T1000 (cell line): ENCODE measurements around the gene PRDM16.

Experiments
- DNase-seq: peaks from one replicate; lab custom pipeline; 2025; ENCODE audit warnings: mixed read lengths; lab: John Stamatoyannopoulos, UW

PRDM16 gene

DNA sequence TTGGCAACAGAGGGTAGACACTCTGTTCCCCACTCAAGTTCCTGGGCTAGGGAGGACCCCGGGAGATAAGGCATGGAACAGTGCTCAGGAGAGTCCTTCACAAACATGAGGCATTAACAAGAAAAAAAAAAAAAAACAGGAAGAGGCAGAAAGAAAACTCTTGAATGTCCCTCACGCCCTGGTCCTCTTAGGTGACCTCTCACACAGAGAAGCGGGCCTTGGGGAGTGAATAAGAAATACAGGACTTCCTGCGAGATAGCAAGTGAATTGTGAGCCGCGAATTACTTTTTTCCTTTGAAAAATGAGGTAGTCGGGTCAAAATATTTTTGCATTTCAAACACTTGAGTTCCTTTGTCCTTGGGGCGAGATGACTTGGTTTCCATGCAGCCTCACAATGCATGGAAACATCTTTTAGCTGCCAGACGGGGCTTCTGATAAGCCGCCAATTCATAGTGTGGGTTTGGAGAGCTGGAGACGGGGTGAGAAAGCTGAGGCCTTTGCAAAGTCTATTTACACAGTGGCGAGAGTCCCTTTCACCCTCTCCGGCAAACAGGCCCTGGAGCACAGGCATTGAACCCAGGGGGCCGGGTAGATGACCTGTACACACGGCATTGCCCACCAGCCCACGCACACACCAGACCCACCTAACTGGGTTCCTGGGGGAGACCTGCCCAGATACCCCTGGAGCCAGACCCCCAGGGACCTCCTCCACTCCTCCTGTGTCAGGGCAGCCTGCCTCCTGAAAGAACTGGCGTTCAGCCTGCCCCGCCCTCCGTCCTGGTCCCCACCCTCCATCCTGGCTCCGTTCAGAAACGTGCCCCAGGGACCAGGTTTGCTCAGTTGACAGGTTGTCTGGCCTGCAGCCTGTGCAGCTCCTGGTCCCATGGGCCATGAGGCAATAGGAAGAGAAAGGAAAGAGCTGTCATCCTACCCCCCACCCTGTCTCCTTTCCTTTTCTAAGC is 192.3 kb downstream of the PRDM16 start:
- no peak for DNase-seq

DNA sequence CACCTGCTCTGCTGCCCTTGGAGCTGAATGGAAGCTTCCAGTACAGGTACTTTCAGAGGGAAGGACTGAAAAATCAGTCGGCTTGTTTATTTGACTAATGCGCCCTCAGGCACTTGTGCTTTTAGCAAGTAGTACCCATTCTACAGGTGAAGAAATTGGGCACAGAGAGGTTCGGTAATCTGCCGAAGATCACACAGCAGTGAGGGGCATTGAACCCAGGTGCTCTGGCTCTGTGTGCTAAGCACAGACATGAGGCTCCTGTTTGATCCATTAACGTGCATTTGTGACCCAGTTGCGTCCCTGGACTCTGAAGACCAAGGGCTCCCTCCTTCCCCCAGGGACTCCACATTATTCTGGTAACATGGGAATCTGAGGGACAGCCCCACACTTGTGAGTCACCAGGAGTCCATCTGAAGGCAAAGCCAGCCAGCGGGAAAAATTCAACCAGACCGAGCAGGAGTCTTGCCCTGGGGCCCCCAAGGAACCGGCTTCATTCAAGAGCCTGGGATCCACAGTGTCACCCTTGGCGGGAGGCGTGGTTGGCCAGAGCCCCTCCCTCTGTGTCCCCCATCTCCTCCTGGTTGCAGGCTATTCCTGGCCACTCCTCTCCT is 193.1 kb downstream of the PRDM16 start:
- DNase-seq, result no peak

DNA sequence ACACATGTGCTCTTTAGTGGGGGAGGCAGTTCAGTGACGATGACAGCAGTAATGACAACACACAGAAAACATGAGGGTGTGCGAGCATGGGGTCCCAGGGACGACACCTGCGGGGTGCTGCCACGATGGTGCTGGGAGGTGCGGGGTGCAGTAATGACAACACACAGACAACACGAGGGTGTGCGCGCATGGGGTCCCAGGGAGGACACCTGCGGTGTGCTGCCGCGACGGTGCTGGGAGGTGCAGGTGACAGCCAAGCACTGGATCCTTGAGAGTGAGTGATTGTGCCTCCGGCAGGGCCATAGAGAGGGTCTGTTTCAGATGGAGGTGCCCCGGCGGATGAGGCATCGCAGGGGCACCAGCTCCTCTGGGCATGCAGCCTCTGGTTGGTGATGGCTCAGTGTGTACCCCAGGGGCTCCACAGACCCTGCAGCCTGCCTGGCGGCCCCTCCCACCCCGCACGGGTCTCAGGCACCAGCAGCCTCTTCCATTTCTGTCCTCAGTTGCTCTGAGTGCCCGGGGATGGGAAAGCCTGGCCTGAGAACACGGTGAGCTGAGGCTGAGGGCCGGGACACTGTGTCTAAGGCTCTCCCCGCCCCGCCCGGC is 193.8 kb downstream of the PRDM16 start:
- no peak for DNase-seq

DNA sequence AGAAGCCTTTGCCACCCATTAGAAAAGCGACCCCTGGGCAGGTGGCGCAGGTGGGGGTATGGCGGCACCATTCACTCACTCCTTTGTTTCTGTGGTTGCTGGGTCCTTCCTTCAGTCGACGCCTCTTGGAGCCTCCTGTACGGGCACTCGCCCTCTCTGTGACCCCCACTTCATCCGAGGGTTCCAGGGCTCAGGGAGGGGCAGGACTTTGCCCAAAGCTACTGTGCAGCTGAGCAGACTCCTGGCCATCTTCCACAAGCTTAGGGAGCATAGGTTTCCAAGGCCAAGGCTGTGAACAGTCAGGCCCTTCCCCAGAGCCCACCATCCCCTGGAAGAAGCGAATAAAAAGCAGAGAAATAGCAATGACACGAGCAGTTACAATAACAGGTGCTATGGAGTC is 194.8 kb downstream of the PRDM16 start:
- no peak for DNase-seq

DNA sequence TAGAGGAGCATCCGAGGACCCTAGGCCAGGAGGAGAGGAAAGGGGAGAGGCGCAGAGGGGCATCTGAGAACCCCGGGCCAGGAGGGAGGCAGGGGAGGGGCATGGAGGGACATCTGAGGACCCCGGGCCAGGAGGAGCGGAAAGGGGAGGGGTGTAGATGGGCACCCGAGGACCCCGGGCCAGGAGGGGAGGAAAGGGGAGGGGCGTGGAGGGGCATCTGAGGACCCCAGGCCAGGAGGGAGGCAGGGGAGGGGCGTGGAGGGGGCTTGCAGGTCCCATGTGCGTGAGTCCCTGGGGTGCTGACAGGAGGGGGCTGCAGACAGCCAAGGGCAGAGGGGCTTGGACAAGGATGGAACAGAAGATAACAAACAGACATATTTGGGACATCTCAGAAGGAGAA is 195.5 kb downstream of the PRDM16 start:
- no peak for DNase-seq

DNA sequence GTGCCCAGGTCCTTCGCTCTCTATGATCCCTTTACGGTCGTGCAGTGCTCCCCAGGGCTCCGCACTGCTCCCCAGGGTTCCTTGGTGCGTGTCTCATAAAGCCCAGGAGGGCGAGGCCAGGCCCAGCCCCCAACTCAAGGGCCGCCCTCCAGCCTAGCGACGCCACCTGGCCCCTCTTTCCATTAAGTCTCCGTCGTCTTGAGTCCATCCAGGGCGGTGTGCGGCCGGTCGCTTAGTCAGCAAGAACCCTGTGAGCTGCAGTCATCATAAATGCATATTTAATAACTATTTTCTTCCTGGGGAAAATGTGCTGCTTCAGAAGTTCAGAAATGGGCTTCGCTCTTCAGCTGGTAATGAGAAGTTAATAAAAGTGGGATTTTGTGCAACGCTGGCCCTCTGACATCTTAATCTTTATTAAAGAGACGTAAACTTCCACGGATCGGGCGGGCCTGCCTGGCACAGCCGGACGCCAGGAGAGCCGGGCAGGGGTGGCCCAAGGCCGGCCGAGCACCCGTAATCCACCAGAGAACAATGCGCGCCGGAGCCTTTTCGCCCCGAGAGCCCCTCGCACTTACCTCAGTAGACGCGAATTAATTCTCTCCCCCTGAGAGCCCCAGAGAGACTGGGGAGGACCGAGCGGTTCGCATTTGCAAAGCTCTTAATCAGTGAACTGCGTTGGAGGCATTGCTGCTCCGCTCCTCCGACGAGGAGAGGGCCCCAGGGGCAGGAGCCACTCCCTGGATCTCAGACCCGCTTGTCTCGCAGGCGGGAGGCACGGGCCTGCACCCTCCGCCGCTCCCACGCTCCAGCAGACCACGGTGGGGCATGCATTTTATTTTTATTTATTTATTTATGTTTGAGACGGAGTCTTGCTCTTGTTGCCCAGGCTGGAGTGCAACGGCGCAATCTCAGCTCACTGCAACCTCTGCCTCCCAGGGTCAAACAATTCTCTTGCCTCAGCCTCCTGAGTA is 197.1 kb downstream of the PRDM16 start:
- DNase-seq, result no peak

DNA sequence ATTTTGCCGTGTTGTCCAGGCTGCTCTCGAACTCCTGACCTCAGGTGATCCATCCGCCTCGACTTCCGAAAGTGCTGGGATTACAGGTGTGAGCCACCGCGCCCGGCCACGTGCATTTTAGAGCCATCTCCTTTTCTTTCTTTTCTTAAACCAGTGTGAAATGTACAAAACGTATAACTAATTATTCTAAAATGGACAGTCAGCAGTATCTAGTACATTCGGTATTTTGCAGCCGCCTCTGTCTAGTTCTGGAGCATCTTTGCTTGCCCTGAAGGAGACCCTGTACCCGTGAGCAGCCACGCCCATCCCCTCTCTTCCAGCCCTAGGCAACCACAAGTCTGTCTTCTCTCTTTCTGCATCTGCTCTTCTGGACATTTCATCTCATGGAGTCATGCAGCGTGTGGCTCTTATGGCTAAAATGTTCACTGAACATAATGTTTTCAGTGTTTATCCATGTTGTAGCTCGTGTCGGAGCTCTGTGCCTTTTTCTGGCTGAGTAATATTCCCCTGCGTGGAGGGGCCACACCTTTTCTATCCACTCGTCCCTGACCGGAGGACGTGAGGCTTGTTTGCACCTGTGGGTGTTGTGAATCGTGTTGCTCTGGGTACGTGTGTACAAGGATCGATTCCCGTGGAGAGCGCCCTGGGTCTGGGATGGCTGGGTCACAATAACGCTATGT is 198.0 kb downstream of the PRDM16 start:
- DNase-seq, result no peak

DNA sequence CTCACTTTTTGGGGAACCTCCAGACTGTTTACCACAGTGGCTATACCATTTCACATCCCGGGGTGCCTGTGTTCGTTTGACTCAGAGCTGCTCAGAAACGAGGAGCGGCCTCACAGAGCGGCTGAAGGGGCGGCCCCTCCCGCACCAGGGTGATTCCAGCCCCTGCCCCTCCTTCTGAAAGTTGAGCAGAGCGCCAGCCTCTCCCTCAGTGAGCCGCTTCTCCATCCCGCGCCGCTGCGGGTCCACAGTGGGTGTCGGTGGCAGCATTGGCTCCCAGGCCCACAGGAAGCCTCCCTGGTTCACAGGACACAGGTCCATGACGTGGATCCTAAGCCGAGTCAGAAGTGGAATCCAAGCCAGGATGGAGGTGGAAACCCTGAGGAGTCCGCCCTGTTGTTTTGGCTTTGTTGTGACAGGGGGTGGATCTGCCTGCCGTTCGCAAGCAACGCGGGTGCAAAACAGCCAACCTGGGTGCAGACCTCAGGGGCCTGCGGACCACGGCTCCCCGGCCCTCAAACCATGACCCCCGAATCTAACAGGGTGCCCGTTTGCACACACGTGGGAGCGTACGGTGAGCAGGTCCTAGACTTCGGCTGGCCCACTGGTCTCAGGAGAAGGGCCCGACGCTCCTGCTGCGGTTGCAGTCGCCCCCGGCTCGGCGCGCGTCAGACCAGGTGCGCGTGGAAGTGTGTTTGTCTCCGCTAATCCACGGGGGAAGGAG is 198.7 kb downstream of the PRDM16 start:
- DNase-seq, result no peak

DNA sequence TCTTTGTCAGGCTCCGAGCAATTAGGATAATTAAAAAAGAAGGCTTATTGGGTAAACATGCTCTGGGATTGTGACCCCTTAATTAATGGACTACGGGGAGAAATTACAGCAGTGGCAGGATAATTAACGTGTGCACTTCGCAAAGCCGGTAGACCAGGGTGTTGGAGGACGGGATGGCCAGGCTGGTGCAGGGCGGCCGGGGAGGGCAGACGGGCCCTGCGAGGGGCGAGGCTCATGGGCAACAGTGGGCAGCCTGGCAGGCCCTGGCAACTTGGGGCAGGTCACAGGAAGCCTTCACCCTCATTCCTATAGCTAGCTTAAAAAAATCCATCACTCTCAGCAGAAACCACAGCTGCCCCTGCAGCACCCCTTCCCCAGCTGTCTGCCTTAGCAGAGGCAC is 199.3 kb downstream of the PRDM16 start:
- no peak for DNase-seq

DNA sequence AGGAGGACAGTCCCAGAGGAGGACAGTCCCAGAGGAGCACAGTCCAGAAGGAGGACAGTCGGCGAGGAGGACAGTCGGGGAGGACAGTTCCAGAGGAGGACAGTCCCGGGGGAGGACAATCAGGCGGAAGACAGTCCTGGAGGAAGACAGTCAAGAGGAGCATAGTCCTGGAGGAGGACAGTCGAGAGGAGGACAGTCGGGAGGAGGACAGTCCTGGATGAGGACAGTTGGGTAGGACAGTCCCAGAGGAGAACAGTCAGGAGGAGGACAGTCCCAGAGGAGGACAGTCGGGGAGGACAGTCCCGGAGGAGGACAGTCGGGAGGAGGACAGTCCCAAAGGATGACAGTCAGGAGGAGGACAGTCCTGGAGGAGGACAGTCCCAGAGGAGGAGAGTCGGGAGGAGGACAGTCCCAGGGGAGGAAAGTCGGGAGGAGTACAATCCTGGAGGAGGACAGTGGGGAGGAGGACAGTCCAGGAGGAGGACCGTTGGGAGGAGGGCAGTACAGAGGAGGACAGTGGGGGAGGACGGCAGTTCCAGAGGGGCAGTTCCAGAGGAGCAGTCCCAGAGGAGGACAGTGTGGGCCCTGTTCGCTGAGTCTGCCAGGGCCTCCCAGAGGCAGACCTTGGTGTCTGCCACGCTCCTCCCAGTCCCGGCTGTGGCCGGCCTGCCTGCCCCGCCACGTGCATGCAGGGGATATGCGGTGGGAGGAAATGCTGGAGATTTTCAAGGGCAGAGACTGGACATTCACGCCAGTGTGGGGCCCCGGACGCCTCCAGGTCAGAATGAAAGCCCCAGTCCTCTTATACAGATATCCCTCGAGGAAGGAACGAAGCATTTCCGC is 201.6 kb downstream of the PRDM16 start:
- no peak for DNase-seq

DNA sequence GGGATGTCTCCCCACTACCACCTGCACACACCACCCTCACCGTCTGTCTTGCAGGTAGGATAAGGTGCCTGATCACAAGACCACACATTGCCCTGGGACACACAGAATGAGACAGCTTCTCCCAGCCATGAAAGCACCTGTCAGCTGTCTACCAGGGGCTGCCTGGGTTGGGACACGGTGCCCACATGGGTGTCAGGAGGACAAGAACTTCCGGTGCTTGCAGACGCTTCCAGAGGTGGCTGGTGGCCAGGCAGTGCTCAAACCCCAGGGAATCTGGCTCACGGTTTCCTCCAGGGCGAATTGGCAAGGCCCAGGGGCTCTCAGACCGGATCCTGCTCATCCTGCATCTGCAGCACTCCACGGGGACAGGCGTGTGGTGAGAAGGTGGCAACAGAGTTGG is 202.9 kb downstream of the PRDM16 start:
- DNase-seq, result no peak

DNA sequence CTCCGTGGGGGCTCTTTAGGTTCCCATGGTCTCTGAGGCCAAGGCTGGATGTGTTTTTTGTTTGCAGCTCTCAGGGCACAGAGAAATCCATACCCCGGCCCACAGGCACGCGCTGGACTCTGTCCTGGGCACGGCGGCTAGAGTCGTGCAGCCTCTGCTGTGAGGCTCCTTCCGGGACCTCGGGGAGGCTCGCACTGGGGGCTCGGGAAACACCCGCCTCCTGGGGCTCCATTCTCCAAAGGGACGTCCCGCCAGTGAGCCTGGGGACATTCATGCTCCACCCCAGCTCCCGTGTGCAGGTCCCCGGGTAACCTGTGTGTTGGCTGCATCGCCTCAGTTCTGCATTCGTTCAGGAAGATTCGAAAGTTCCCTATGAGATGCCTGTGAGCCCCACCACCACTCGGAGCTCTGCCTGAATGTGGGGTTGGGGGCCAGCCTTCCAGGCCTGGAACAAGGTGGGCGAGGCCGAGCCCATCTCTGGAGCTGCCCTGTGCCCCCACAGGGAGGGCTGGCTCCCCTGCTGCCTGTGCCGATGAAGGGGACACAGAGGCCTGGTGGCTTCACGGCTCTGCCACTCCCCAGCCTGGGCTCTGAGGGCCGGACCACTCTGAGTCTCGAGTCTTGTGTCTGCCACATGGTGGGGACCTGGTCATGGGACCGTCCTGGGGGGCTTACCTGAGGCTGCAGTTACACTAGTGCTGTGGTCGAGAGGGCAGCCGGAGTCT is 203.5 kb downstream of the PRDM16 start:
- no peak for DNase-seq

DNA sequence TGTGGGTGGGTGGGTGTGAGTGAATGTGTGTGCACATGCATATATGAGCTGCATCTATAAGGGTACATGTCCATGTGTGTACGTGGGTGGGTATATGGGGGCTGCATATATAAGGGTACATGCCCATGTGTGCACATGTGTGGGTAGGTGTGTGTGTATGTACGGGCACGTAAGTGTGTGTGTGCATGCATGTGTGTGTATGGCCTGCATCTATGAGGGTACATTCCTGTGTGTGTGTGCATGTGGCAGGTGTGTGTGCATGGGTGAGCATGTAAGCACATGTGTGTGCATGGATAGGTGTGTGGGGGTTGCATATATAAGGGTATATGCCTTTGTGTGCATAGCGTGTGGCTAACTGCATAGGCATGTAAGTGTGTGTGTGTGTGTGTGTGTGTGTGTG is 204.4 kb downstream of the PRDM16 start:
- no peak for DNase-seq

DNA sequence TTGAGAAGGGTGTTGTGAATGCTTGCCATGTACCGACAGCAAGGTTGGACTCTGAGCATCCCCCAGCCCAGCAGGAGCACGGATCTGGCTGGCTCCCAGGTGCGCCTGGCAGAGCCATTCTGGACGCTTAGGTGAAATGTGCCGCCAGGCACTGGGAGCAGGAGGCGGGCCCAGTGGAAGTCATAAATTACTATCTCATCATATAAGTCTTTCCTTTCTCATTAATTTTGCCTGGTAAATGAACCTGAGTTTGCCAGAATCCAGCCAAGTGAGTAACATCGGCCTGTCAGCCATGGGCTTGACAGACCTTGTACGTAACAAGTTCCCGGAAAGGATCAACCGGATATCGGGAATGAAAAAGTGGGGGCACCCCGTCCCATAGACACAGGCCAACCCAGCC is 206.0 kb downstream of the PRDM16 start:
- no peak for DNase-seq

DNA sequence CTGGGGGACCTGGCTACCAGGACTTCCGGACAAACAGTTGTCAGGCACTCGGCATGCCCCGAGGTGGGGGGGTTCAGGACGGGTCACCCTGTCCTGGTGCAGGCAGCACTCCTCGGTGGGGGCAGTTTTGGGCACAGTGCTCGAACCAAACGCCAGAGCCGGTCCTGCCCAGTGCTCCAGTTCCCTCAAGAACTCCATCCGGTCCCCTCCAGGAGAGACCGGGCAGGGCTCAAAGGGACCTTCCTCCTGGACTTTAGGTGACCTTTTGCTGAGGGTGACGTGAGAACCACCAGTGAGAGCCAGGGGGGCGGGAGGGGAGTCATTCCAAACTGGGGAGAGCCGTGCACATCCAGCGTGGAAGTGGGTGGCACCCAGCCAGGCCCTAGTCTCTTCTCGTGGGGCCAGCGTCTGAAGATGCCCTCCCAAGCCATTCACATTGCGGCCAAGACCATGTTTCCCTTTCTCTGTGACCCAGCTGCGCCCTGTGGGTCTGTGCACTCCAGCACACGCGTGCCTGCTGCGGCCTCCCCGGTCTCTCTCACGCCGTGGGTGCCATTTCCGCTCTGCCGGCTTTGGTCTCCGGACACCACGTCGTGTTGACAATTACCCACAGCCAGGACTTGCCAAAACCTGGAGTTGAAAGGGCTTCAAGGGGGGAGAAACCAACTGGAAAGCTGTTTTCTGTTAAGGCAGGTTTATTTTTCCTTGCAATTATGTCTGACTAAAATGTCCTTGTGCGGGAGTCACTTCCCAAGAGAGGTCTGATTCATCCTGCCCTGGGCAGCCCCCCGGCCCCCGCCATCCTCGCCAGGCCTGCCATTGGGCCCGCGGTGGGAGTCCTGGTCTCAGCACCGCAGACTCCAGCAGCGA is 206.7 kb downstream of the PRDM16 start:
- no peak for DNase-seq

DNA sequence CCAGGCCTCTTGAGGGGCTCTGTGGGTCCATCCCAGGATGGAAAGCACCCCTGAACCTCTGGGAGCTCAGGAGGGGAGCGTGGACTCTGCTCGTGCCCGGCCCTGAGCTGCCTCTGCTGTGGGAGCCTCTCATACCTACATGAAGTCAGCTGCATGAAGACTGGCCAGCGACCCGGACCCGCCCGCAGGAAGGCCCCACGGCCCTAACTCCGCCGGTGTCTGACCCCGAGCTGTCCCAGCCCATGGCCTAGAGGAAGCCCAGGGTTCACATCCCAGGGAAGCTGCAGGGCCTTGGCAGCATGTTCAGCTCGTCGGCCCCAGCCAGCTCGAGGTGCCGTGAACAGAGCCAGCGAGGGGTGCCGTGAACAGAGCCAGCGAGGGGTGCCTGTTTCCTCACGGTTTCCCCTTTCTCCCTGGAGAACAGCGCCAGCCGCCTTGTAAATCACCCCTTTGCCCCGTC is 207.4 kb downstream of the PRDM16 start:
- no peak for DNase-seq

DNA sequence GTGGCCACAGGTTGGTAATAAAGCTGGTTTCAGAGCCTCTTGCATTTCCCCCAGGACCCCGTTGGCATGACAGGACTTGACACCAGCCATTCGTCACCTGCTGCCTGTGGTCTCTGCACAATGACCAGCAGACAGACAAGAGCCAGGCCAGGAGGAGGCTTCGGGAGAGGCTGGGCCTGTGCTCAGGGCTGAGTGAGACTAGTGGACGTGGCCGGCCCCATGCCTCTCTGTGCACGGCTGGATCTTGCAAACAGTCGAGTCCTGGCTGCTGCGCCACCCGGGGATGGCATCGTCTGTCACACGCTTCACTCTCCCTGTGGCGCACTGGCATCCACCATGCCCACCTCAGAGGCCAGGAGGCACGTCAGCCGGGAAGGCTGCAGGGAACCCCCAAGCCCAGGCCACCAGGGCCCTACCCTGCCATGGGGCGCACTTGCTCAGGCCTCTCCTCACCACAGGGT is 208.0 kb downstream of the PRDM16 start:
- no peak for DNase-seq

DNA sequence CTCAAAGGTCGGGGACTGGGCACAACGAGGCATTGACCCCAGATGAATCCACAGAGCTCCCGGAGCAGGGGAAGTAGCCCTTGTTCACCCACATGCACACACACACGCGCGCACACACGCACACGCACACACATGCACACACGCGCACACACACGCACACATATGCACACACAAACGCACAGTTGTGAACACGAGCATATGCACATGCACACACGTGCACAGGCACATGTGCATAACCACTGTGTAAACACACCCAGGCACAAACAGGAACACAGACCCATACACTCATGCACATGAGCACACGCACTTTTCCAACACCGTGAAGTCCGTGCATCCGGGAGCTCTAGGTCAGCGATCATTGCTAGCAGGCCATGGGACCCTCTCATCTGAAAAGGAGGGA is 208.6 kb downstream of the PRDM16 start:
- DNase-seq, result no peak
